ENCODE data around the gene OR51B6.
"Not testable (repeated sequence)": the region's sequence is repeated elsewhere in the genome, so short reads cannot be mapped to it uniquely, and the experiment has no call there.

The OR51B6 gene

GRCh38 chr11:5351208-5351607, at the start of gene OR51B6:
OR51B6 (plus strand) TSS chr11:5351508; CDS start chr11:5351508, 0 bp downstream.
- no peak for DNase-seq

DNA sequence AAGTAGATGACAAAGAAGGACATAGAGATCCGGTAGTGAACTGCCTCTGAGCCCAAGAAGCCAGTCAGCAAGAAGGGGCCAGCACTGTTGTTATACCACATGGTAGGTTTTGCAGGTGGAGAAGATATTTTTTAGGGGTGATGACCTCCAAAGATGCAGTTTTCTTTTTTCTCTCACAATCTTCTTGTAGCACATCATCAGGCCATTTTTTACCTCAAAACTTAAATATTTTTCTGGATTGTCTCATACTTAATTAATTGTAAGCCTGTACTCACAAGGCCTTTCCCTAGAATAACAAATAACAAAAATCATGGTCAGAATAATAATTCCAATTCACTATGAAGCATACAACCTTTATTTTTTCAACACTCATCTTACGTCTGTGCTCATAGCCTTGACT, 49.5 kb upstream of the OR51B6 start, which contains the start of gene OR51B4:
Gene OR51B4 (minus strand): TSS at position 101 of the 400 bp plus-strand sequence. CDS start 0 bp downstream, at position 101.
- no peak for DNase-seq

DNA sequence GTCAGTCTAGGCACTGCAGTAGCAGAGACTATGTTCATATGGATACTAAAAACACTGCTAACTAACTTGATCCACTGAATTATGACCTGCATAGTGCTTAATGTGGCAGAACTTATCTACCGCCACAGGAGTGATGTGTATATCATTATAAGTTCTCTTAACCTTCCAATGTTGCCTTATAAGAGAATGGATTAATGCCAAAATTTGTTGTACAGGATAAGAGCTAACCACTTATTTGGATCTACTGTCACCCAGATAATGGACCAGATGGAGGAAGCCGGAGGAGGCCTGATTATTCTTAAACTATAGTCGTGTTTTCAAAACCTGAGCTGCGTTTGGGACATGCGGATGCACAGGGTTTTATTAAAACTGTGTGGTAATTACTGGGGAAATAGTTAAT, 47.7 kb upstream of the OR51B6 start:
- DNase-seq, result no peak

DNA sequence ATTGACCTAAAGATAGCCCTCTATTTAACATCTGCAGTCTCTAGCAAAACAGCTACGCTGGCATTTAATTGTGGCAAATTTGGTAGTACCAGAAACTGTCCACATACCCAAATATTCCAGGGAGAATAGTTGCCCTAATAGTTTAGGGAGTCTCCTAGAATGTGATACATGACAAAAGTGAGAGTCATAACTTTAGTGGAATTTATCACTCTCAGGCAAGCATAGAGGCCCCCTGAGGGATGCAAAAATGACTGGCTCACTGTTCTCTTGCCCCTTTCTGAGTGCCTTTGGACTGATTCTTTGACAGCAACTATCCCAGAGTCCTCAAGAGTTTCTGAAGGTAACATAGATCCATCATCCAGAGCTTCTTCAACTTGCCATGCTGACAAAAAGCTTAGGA, 47.3 kb upstream of the OR51B6 start:
- no peak for DNase-seq

GRCh38 chr11:5307256-5308019, 43.9 kb upstream of the OR51B6 start:
- no peak for DNase-seq

- no peak for DNase-seq
Measured at GRCh38 chr11:5310423-5310822, 40.9 kb upstream of the OR51B6 start.

GRCh38 chr11:5313326-5314023, 37.8 kb upstream of the OR51B6 start:
- not testable (repeated sequence) for DNase-seq

- DNase-seq, result no peak
Measured at GRCh38 chr11:5317292-5317691, 34.0 kb upstream of the OR51B6 start.

GRCh38 chr11:5324197-5324596, 27.1 kb upstream of the OR51B6 start, which contains the start of gene OR51B2:
OR51B2 (minus strand) TSS chr11:5324297; CDS start chr11:5324297, 0 bp downstream.
- no peak for DNase-seq

GRCh38 chr11:5335170-5335569, 16.1 kb upstream of the OR51B6 start:
- no peak for DNase-seq

- no peak for DNase-seq
Measured at GRCh38 chr11:5336331-5336730, 15.0 kb upstream of the OR51B6 start.

GRCh38 chr11:5337253-5337652, 14.1 kb upstream of the OR51B6 start:
- DNase-seq, result not testable (repeated sequence)

DNA sequence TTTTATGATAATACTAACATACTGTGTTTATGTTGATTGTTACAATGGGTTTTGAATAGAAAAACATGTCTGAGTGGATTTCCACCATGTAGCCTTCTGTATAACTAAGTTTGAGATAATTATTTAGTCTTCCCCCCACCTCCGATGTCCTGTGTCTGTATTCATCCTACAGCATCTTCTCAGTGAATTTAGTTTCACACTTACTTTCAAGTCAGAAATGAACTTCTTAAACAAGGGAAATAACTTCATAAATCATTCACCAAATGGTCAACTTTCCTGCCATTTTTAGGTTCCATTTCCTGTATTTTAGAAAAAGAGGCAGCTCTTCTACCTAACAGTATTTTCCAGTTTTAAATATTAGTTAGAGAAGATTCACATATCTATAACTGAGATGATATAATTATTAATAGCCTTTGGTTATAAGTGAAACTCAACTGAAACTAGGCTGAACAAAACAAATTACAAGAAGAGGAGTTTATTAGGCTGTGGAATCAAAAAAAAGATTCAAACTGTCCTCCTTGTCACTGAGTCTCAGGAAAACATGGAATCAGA, 11.5 kb upstream of the OR51B6 start:
- DNase-seq, result no peak

- DNase-seq, result no peak
Measured at GRCh38 chr11:5343474-5344335, 7.6 kb upstream of the OR51B6 start, which contains the start of gene OR51B5. OR51B5 (minus strand) TSS chr11:5343524; CDS start chr11:5343524, 0 bp downstream.

GRCh38 chr11:5345831-5346230, 5.5 kb upstream of the OR51B6 start:
- no peak for DNase-seq

- DNase-seq, result no peak
Measured at GRCh38 chr11:5348551-5349194, 2.6 kb upstream of the OR51B6 start.

DNA sequence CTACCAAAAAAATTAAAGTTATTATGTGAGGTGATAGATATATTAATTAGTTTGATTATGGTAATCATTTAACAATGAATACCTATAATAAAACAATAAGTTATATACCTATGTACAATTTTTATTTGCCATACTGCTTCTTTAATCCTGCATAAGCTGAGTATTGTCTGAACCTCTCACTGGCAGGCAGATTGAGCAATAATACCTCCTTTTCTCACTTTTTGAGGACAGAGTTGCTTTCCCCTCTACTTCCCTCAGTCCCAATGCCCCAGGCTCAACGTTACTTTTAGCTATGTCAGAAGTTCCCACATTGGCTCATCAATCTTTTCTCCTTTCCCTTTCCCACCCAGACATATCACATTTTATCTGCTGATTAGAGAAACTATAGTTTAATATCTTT, 1.8 kb upstream of the OR51B6 start:
- no peak for DNase-seq

DNA sequence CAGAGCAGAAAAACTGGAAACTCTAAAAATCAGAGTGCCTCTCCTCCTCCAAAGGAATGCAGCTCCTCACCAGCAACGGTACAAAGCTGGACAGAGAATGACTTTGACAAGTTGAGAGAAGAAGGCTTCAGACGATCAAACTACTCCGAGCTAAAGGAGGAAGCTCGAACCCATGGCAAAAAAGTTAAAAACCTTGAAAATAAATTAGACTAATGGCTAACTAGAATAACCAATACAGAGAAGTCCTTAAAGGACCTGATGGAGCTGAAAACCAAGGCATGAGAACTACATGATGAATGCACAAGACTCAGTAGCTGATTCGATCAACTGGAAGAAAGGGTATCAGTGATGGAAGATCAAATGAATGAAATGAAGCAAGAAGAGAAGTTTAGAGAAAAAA, 4.7 kb downstream of the OR51B6 start:
- not testable (repeated sequence) for DNase-seq

DNA sequence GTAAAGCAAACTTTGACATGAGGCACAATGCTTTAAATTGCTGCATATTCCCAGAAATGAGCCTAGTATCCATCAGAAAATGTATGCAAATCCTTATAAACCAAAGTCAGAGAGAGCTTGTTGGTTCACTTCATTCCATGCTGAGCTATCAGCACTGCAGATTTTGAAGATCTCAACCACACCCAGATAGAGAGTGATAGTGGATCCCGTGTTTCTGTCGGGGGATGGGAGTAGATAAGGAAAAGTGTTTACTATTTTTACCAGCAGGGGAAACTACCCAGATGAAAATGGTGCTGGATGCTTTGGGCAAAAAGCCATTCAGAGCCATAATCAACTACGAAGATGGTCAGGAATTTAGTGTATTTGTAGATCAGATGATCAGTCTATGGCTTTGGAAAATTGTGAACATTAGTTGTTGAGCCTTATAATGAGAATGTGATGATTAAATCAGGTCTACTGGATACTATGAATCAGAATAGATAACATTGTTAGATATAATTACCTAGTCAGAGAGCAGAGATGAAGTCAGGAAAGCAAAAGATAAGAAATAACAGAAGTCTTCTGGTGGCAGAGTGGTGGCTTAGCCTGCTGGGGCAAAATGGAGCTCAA, 10.8 kb downstream of the OR51B6 start:
- no peak for DNase-seq

GRCh38 chr11:5363679-5364078, 12.4 kb downstream of the OR51B6 start:
- DNase-seq, result no peak

GRCh38 chr11:5364214-5364613, 12.9 kb downstream of the OR51B6 start:
- DNase-seq, result no peak

DNA sequence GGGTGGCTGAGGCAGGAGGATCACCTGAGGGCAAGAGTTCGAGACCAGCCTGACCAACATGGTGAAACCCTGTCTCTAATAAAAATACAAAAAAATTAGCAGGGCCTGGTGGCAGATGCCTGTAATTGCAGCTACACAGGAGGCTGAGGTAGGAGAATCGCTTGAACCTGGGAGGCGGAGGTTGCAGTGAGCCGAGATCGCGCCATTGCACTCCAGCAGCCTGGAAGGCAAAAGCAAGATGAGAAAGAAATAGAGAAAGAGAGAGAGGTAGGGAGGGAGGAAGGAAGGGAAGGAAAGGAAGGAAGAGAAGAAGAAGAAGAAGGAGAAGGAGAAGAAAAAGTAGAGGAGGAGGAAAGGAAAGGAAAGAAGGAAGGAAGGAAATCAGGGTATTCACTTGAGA, 15.1 kb downstream of the OR51B6 start:
- not testable (repeated sequence) for DNase-seq

Measured in stimulated activated CD4-positive, alpha-beta T cell treated with anti-CD3 and anti-CD28 coated beads, Interleukin-4, amount 100 ng/mL, for 4 hours (primary cell).